ENCODE results near the gene PLPPR2.

DNA sequence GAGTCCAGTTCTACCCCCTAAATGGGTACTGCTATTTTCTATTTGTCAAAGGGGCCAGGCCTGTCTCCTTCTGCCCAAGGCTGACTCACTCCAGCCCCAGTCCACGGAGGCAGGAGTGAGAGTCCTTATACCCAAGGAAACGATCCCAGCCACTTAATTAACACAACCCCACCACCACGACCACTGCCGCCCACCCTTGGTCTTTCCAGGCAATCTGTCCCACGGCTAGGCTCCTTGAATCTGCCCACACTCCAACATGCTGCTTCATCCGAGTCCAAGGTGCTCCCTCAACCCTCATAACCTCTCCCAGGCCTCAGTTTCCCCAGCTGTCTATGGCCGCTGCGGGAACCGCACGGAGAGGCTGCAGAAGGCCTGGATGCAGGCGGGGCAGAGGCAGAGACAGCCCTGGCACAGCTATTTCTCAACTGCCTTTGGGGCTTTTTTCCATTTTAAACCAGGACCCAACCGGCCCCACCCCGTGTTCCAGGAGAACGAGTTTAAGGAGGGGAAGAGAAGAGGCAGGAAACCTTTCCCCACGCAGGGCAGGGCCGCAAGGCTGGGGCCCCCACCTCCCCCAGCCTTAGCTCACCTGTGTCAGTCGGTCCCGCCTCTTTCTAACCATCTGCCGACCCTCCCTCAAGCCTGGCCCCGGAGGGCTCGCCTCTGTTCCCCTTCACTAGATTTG lies 16.5 kb upstream of the PLPPR2 start:
- TF ChIP-seq POLR2A (IDR thresholded peaks at IDR 0.05) (no peak), POLR2AphosphoS5 (IDR thresholded peaks at IDR 0.05) (no peak)
- TF ChIP-seq, protein P1, sequence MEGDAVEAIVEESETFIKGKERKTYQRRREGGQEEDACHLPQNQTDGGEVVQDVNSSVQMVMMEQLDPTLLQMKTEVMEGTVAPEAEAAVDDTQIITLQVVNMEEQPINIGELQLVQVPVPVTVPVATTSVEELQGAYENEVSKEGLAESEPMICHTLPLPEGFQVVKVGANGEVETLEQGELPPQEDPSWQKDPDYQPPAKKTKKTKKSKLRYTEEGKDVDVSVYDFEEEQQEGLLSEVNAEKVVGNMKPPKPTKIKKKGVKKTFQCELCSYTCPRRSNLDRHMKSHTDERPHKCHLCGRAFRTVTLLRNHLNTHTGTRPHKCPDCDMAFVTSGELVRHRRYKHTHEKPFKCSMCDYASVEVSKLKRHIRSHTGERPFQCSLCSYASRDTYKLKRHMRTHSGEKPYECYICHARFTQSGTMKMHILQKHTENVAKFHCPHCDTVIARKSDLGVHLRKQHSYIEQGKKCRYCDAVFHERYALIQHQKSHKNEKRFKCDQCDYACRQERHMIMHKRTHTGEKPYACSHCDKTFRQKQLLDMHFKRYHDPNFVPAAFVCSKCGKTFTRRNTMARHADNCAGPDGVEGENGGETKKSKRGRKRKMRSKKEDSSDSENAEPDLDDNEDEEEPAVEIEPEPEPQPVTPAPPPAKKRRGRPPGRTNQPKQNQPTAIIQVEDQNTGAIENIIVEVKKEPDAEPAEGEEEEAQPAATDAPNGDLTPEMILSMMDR (IDR thresholded peaks at IDR 0.05): no peak

Measured in suprapubic skin (tissue), 4 donors.